ENCODE results near the gene KCNQ5. TPM values are rescaled to one million over a fixed set of nuclear protein-coding genes. Genes with fewer than 3 reads are reported as not detected.

The KCNQ5 gene
- total RNA-seq, 1 donor from 2014 or later: 1.7 TPM

DNA sequence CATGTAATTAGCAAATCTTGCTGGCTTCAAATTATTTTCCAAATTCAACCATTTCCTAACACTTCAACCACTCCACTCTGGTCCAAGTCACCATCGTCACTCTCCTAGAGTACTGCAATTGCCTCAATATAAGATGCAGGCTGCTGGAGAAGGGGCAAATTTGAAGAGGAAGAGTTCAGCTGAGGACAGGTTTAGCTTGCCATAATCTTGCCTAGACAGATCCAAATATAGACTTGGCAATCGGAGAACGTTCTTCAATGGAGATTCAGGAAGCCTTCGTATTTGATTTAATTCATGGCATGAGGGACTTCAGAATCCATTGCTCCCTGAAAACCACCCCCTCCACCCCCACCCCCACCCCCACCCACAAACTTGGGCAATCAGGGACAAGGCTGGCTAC is 618.9 kb downstream of the KCNQ5 start:
- no peak for DNase-seq (ENCODE audit: low read depth)
- TF ChIP-seq, protein P1, sequence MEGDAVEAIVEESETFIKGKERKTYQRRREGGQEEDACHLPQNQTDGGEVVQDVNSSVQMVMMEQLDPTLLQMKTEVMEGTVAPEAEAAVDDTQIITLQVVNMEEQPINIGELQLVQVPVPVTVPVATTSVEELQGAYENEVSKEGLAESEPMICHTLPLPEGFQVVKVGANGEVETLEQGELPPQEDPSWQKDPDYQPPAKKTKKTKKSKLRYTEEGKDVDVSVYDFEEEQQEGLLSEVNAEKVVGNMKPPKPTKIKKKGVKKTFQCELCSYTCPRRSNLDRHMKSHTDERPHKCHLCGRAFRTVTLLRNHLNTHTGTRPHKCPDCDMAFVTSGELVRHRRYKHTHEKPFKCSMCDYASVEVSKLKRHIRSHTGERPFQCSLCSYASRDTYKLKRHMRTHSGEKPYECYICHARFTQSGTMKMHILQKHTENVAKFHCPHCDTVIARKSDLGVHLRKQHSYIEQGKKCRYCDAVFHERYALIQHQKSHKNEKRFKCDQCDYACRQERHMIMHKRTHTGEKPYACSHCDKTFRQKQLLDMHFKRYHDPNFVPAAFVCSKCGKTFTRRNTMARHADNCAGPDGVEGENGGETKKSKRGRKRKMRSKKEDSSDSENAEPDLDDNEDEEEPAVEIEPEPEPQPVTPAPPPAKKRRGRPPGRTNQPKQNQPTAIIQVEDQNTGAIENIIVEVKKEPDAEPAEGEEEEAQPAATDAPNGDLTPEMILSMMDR (conservative IDR thresholded peaks at IDR 0.05; ENCODE audit: low read depth, low read length): no peak
- H3K4me3 ChIP-seq (ENCODE audit: low read depth, low read length): no peak overlapping the region

DNA sequence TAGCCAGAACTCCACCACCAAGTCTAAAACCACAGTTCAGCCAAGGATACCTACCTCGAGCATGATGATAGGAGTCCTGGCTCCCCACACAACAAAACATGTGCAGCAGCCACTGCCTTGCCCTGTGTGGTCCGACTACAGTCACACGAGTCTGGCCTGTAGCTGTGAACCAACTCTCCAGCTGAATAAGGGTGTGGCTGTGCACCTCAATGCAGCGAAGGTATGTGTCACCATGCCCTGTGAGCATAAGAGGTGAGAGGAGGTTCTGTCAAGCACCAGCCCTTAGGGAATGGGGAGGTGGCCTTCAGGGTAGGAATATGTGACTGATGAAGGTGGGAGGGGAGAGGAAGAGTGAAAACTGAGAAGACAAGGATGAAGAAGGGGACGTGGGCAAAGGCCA is 620.1 kb downstream of the KCNQ5 start:
- DNase-seq (ENCODE audit: low read depth): no peak
- no peak overlapping the region for H3K4me3 ChIP-seq (ENCODE audit: low read depth, low read length)
- TF ChIP-seq, protein P1 (conservative IDR thresholded peaks at IDR 0.05; ENCODE audit: low read depth, low read length): no peak

All from epithelial cell of proximal tubule (primary cell).